Measurements from ENCODE around the gene ESRRB.

The ESRRB gene

GRCh38 chr14:76550534-76550933 is 174.6 kb downstream of the ESRRB start:
- DNase-seq, result no peak

- no peak for DNase-seq
These were observed 175.2 kb downstream of the ESRRB start for GRCh38 chr14:76551116-76551515.
